A549 (cell line): Measurements from ENCODE around the gene SLC8A1. TPM values are rescaled to one million over a fixed set of nuclear protein-coding genes. Genes with fewer than 3 reads are reported as not detected.

ENCODE experiments used
- ATAC-seq, 2 experiments: fragments of 200-7000 bp in 1 of 2; fragments of >200 bp in 1 of 2; cut with Nextera tagmentation in 1 of 2; cut with Tn5 transposase in 1 of 2; 3 replicates each; pipeline versions ENCODE4 v1.8.0 to v1.9.1; 2018 to 2020; ENCODE audit warnings: mild to moderate bottlenecking in 1 of 2, moderate library complexity in 1 of 2
- CTCF ChIA-PET: fragments of 300-600 bp; sonication (Branson Sonifier 250); formaldehyde crosslinking; extraction: SDS; loops from one replicate; lab custom pipeline; 2021; ENCODE audit warnings: antibody characterized with exemption, inconsistent platforms; lab: Yijun Ruan, JAX
- POLR2A ChIA-PET: fragments of 350-600 bp; formaldehyde crosslinking; extraction: SDS; loops from one replicate; lab custom pipeline; 2021; ENCODE audit warnings: antibody characterized with exemption, inconsistent platforms; lab: Yijun Ruan, JAX
- DNase-seq, 2 experiments: peaks; one replicate each; pipeline versions ENCODE4 v3.0.0 to v3.0.0-alpha.2; 2011 to 2016; ENCODE audit warnings: low read depth in 1 of 2, low spot score in 1 of 2
- FAIRE-seq: peaks from 2 replicates; lab custom pipeline; 2011; peaks lifted over from hg19 to GRCh38; lab: Jason Lieb, UNC
- H3K27ac ChIP-seq, 2 experiments: fragments of >200 bp; sonication (Bioruptor Twin); formaldehyde crosslinking; 3 replicates each; pipeline ENCODE4 v1.5.1; 2016 to 2017
- H3K4me1 ChIP-seq: fragments of >200 bp; sonication (Bioruptor Twin); formaldehyde crosslinking; 3 replicates; pipeline ENCODE4 v1.6.1; 2016
- H3K4me2 ChIP-seq: fragments of >200 bp; sonication (Bioruptor Twin); formaldehyde crosslinking; 3 replicates; pipeline ENCODE4 v1.6.1; 2016
- H3K4me3 ChIP-seq: fragments of >200 bp; sonication (Bioruptor Twin); formaldehyde crosslinking; 3 replicates; pipeline ENCODE4 v1.5.1; 2016
- H3K9me3 ChIP-seq: fragments of >200 bp; sonication (Bioruptor Twin); formaldehyde crosslinking; 3 replicates; pipeline ENCODE4 v1.6.1; 2016
- EHMT2 ChIP-seq: fragments of 200-600 bp; sonication (generic); IDR thresholded peaks from 2 replicates; pipeline ENCODE4 v1.6.1; 2016; ENCODE audit warnings: antibody characterized with exemption, low read depth, mild to moderate bottlenecking, moderate library complexity
- ESRRA ChIP-seq: fragments of 150-350 bp; IDR thresholded peaks from 2 replicates; pipeline ENCODE4 v1.6.1; 2014; ENCODE audit warnings: mild to moderate bottlenecking, low read length, borderline replicate concordance
- FOSB ChIP-seq: fragments of 250-450 bp; sonication (Bioruptor Pico); IDR thresholded peaks from 2 replicates; pipeline ENCODE4 v1.5.0; 2020; ENCODE audit warnings: mild to moderate bottlenecking, moderate library complexity
- FOSL2 ChIP-seq, 2 experiments: fragments of 450-650 bp in 1 of 2; fragments of >200 bp in 1 of 2; sonication (Bioruptor Twin) in 1 of 2; formaldehyde crosslinking; IDR thresholded peaks; 2 replicates each; pipeline versions ENCODE4 v1.5.0 to v1.6.1; 2016 to 2020; ENCODE audit warnings: mild to moderate bottlenecking in 1 of 2, moderate library complexity in 1 of 2
- FOXS1 ChIP-seq: fragments of 250-450 bp; sonication (Bioruptor Pico); IDR thresholded peaks from 2 replicates; pipeline ENCODE4 v1.5.0; 2020; ENCODE audit warnings: mild to moderate bottlenecking, moderate library complexity
- HEYL ChIP-seq: fragments of 250-450 bp; sonication (Bioruptor Pico); IDR thresholded peaks from 2 replicates; pipeline ENCODE4 v1.8.0; 2021; ENCODE audit warnings: mild to moderate bottlenecking, moderate library complexity
- MAFK ChIP-seq: fragments of 450-650 bp; IDR thresholded peaks from 2 replicates; pipeline ENCODE4 v1.6.1; 2014; ENCODE audit not compliant: partially characterized antibody
- NFE2L2 ChIP-seq: fragments of 150-350 bp; conservative IDR thresholded peaks from 2 replicates; pipeline ENCODE4 v1.6.1; 2014; ENCODE audit warnings: low read length
- PHF8 ChIP-seq: fragments of 200-600 bp; sonication (generic); IDR thresholded peaks from 2 replicates; pipeline ENCODE4 v1.6.1; 2016; ENCODE audit warnings: low read depth, mild to moderate bottlenecking, antibody characterized with exemption, moderate library complexity, borderline replicate concordance
- POLR2AphosphoS2 ChIP-seq: conservative IDR thresholded peaks from 2 replicates; pipeline ENCODE4 v1.6.1; 2012; ENCODE audit warnings: low read length, improper control_type of control experiment, inconsistent platforms
- RAD21 ChIP-seq, 2 experiments: fragments of >200 bp in 1 of 2; sonication (Bioruptor Twin) in 1 of 2; formaldehyde crosslinking in 1 of 2; IDR thresholded peaks in 1 of 2; conservative IDR thresholded peaks in 1 of 2; 2 replicates in 1 of 2; 3 replicates in 1 of 2; pipeline ENCODE4 v1.6.1; 2012 to 2018; ENCODE audit warnings: inconsistent platforms in 1 of 2
- RARB ChIP-seq: fragments of 250-450 bp; sonication (Bioruptor Pico); IDR thresholded peaks from 2 replicates; pipeline ENCODE4 v1.8.0; 2021; ENCODE audit warnings: mild to moderate bottlenecking, moderate library complexity
- RCOR1 ChIP-seq: fragments of 150-350 bp; IDR thresholded peaks from 2 replicates; pipeline ENCODE4 v1.6.1; 2014; ENCODE audit warnings: antibody characterized with exemption, low read length, low read depth
- RNF2 ChIP-seq: fragments of 200-600 bp; sonication (generic); IDR thresholded peaks from 2 replicates; pipeline ENCODE4 v1.6.1; 2016; ENCODE audit warnings: low read depth, mild to moderate bottlenecking, antibody characterized with exemption, moderate library complexity, borderline replicate concordance
- SMC3 ChIP-seq: fragments of >200 bp; sonication (Bioruptor Twin); formaldehyde crosslinking; IDR thresholded peaks from 3 replicates; pipeline ENCODE4 v1.6.1; 2018; ENCODE audit warnings: inconsistent platforms
- WGBS: methylation state at CpG from one replicate; pipeline ENCODE4 v1.1.6; 2017; ENCODE audit errors: missing lambda C conversion rate; 5-methylcytosine and 5-hydroxymethylcytosine counted together
- polyA plus RNA-seq, 4 experiments: library from polyadenylated mRNA; depleted of rRNA in 3 of 4; stranded (reverse); fragments of >200 nt; fragmentation: RNase III in 1 of 4; extraction: RNeasy Plus Mini Kit Qiagen cat#74134 plus additional on column Dnase treatment in 1 of 4; gene quantifications; 2 replicates in 3 of 4; 3 replicates in 1 of 4; pipeline ENCODE4 v1.2.3, GENCODE V29; 2011 to 2017
- TF ChIP-seq, protein P1 (sequence below): fragments of >200 bp; sonication (Bioruptor Twin); formaldehyde crosslinking; IDR thresholded peaks from 2 replicates; pipeline ENCODE4 v1.6.1; 2016
- TF ChIP-seq, protein P2 (sequence below): fragments of 200-600 bp; sonication (generic); IDR thresholded peaks from 2 replicates; pipeline ENCODE4 v1.6.1; 2016; ENCODE audit warnings: antibody characterized with exemption, mild to moderate bottlenecking, moderate library complexity
- TF ChIP-seq, protein P3 (sequence below): IDR thresholded peaks from 2 replicates; pipeline ENCODE4 v1.6.1; 2012

SLC8A1 gene
- polyA plus RNA-seq, 2 of the 4 experiments (the other 2 are of a cell fraction): 0.28 to 0.92 TPM

DNA sequence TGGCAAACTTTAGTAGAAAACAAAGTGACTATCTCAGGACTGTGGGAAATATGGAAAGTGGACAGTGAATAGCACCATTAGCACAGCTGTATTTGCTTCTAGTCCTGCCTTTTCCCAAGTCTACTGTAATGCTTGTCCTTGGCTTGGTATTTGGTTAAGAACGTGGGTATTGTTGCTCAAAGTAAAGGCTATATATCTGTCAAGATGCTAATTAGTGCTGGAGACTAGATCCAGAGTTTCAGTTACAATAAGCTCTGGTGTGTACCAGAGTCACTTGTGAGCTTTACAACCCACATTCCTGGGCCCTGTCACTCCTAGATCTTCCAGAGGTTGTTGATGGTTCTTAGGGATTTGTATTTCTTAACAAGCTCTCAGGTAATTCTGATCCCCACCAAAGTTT, 313.6 kb downstream of the SLC8A1 start:
- WGBS: 8% methylated on average over 1 of the region's 1 CpG
- TF ChIP-seq ESRRA (no peak), SMC3 (no peak), RNF2 (no peak), HEYL (CRISPR knock-in tag) (no peak), PHF8 (no peak), MAFK (no peak), FOSB (CRISPR knock-in tag) (no peak), RCOR1 (no peak), NFE2L2 (no peak), EHMT2 (no peak), FOXS1 (CRISPR knock-in tag) (no peak)
- TF ChIP-seq, protein P1, sequence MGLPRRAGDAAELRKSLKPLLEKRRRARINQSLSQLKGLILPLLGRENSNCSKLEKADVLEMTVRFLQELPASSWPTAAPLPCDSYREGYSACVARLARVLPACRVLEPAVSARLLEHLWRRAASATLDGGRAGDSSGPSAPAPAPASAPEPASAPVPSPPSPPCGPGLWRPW: no peak
- TF ChIP-seq, protein P2, sequence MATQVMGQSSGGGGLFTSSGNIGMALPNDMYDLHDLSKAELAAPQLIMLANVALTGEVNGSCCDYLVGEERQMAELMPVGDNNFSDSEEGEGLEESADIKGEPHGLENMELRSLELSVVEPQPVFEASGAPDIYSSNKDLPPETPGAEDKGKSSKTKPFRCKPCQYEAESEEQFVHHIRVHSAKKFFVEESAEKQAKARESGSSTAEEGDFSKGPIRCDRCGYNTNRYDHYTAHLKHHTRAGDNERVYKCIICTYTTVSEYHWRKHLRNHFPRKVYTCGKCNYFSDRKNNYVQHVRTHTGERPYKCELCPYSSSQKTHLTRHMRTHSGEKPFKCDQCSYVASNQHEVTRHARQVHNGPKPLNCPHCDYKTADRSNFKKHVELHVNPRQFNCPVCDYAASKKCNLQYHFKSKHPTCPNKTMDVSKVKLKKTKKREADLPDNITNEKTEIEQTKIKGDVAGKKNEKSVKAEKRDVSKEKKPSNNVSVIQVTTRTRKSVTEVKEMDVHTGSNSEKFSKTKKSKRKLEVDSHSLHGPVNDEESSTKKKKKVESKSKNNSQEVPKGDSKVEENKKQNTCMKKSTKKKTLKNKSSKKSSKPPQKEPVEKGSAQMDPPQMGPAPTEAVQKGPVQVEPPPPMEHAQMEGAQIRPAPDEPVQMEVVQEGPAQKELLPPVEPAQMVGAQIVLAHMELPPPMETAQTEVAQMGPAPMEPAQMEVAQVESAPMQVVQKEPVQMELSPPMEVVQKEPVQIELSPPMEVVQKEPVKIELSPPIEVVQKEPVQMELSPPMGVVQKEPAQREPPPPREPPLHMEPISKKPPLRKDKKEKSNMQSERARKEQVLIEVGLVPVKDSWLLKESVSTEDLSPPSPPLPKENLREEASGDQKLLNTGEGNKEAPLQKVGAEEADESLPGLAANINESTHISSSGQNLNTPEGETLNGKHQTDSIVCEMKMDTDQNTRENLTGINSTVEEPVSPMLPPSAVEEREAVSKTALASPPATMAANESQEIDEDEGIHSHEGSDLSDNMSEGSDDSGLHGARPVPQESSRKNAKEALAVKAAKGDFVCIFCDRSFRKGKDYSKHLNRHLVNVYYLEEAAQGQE: no peak
- no peak for ATAC-seq
- CTCF ChIA-PET: interaction anchor here (0.8 kb wide), 1 partner anchor 24 kb away, joined by 3 read pairs; no protein-coding TSS in a partner anchor
- Histone ChIP-seq H3K4me3 (no peak overlapping the region), H3K4me1 (no peaks in the 10 kb centered on the region), H3K9me3 (no peaks in the 10 kb centered on the region), H3K4me2 (no peak overlapping the region), H3K27ac (no peak overlapping the region)
- DNase-seq: no peak
- no peak for FAIRE-seq
- POLR2A ChIA-PET: no interaction called here

DNA sequence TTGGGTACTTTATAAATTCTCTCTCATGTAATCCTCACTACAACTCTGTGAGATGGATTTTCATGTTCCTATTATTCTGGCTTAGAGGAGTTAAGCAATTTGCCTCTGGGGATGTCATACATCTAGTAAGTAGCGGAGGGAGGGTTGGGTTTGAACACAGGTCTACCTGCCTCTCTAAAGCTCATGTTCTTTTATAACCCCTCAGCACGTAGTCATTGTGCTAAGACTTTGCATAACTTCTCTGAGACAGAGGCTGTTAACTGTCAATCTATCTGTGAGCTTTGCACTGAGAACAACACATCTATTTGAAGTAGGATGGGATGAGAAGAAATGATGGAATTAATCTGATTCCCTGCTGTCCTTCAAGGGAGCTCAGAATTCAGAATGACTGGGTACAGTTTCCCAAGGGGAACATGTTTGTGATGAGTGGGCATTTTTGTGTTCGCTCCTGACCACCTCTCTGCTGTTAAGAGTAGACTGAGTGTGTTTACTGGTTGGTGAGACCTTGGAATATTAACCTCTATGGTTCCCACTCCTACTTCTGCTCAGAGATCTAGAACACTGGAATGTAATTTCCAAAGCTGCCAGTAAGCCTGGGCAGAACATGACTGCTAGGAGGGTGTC, 320.7 kb downstream of the SLC8A1 start:
- FAIRE-seq (no peak), ATAC-seq (no peak), DNase-seq (no peak)
- 13% methylated on average over 3 of the region's 3 CpGs for WGBS
- TF ChIP-seq, protein P3, sequence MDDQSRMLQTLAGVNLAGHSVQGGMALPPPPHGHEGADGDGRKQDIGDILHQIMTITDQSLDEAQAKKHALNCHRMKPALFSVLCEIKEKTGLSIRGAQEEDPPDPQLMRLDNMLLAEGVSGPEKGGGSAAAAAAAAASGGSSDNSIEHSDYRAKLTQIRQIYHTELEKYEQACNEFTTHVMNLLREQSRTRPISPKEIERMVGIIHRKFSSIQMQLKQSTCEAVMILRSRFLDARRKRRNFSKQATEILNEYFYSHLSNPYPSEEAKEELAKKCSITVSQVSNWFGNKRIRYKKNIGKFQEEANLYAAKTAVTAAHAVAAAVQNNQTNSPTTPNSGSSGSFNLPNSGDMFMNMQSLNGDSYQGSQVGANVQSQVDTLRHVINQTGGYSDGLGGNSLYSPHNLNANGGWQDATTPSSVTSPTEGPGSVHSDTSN: no peak
- peak; percentile 35 for TF ChIP-seq MAFK
- no peak for TF ChIP-seq ESRRA
- no peak for TF ChIP-seq RARB (CRISPR knock-in tag)
- no peak for TF ChIP-seq RAD21 (conservative IDR thresholded peaks at IDR 0.05 in 1 of 2, IDR thresholded peaks at IDR 0.05 in 1 of 2)
- TF ChIP-seq FOSL2 (IDR thresholded peaks at IDR 0.05): no peak
- TF ChIP-seq FOSL2 (CRISPR knock-in tag; IDR thresholded peaks at IDR 0.05): no peak
- TF ChIP-seq POLR2AphosphoS2: no peak
- Histone ChIP-seq H3K4me3 (no peak overlapping the region), H3K4me2 (no peak overlapping the region), H3K4me1 (no peaks in the 10 kb centered on the region), H3K9me3 (no peaks in the 10 kb centered on the region), H3K27ac (no peak overlapping the region)
- ChIA-PET POLR2A (no interaction called here), CTCF (interaction anchor here (1.0 to 1.4 kb wide), 3 partner anchors 12 to 243 kb away, joined by 3 to 4 read pairs (median 3); no protein-coding TSS in a partner anchor)
